Mucosa of rectum (tissue), 2 donors: ENCODE results near the gene ZNF595.
"Not testable (repeated sequence)": the region's sequence is repeated elsewhere in the genome, so short reads cannot be mapped to it uniquely, and the experiment has no call there.

ENCODE experiments used
- H3K27ac ChIP-seq, 2 donors: one replicate each; pipeline ENCODE4 v1.7.0; 2013; ENCODE audit warnings: inconsistent platforms in 2 of 2, low read depth in 2 of 2, low read length in 2 of 2
- H3K27me3 ChIP-seq, 2 donors: one replicate each; pipeline ENCODE4 v1.7.0; 2013; ENCODE audit warnings: low read length in 2 of 2; ENCODE audit not compliant: control insufficient read depth in 2 of 2, insufficient read depth in 2 of 2
- H3K36me3 ChIP-seq, 2 donors: one replicate each; pipeline ENCODE4 v1.7.0; 2013; ENCODE audit warnings: low read length in 2 of 2; ENCODE audit not compliant: control insufficient read depth in 2 of 2, insufficient read depth in 2 of 2
- H3K4me1 ChIP-seq, 2 donors: one replicate each; pipeline ENCODE4 v1.7.0; 2013; ENCODE audit warnings: low read length in 2 of 2, mild to moderate bottlenecking in 1 of 2; ENCODE audit not compliant: control insufficient read depth in 2 of 2, insufficient read depth in 2 of 2
- H3K4me3 ChIP-seq, 2 donors: one replicate each; pipeline ENCODE4 v1.7.0; 2013; ENCODE audit warnings: low read length in 2 of 2
- H3K9ac ChIP-seq, 2 donors: one replicate each; pipeline ENCODE4 v1.7.0; 2013; ENCODE audit warnings: low read length in 2 of 2, low read depth in 1 of 2, mild to moderate bottlenecking in 1 of 2
- H3K9me3 ChIP-seq, 2 donors: one replicate each; pipeline ENCODE4 v1.7.0; 2013; ENCODE audit warnings: low read length in 2 of 2; ENCODE audit not compliant: control insufficient read depth in 2 of 2
- donor health status: healthy.
- donor health status: Normal muscosa, but diverticular disease.

The ZNF595 gene

DNA sequence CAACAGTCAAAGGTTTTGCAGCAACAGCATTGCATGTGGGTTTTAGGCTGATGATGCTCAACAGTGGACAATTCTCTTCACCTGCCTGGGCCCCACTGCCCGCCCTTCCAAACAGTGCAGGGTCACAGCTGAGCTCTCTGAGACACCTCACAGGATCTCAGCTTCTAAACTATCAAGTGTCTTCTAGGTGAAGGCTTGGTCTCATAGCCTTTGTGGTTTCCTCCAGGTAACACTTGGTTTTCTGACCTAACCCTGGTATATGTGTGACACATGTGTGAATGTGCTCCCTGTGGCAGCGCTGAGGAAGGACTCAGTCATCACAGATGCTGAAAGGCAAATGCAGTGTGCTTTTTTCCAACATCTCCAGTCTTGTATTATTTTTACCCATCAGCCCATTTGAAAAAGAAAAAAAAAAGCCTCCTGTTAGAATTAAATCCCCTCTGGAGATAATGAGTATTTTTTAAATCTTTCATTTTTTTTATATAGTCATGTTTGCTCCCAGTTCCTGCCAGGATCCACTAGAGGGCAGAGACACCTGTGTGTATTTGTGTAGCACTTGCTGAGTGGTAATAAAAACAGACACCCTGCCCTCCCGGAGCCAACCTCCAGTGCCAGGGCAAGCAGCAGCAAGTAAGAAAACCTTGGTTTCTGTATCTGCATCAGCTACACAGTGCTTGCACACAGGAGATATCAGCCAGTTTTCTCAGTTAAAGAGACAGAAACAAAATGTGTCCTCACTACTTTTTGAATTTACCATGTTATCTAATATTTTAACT, 24.2 kb upstream of the ZNF595 start:
- H3K4me3 ChIP-seq, H3K27ac ChIP-seq, H3K27me3 ChIP-seq, H3K9ac ChIP-seq, H3K36me3 ChIP-seq, H3K9me3 ChIP-seq, H3K4me1 ChIP-seq: not testable (repeated sequence)

DNA sequence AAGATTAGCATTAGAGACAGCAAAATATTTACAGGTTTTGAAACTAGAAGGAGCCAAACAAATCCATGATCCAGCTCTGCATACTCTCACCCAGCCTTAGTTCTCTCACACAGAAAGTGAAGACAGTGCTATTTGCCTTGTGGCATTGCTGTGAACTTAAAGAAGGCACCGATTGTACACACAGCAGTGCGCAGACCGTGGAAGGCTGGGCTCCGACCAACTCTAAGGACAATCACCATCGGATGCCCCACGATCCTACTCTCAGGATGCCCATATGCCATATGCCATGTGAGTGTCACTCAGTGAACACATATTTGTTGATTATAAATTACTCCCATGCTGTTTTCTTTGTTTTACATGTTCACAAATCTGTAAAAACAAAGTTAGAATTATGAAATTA, 19.8 kb upstream of the ZNF595 start:
- not testable (repeated sequence) for H3K9me3 ChIP-seq, H3K36me3 ChIP-seq, H3K27ac ChIP-seq, H3K9ac ChIP-seq, H3K27me3 ChIP-seq, H3K4me1 ChIP-seq, H3K4me3 ChIP-seq

DNA sequence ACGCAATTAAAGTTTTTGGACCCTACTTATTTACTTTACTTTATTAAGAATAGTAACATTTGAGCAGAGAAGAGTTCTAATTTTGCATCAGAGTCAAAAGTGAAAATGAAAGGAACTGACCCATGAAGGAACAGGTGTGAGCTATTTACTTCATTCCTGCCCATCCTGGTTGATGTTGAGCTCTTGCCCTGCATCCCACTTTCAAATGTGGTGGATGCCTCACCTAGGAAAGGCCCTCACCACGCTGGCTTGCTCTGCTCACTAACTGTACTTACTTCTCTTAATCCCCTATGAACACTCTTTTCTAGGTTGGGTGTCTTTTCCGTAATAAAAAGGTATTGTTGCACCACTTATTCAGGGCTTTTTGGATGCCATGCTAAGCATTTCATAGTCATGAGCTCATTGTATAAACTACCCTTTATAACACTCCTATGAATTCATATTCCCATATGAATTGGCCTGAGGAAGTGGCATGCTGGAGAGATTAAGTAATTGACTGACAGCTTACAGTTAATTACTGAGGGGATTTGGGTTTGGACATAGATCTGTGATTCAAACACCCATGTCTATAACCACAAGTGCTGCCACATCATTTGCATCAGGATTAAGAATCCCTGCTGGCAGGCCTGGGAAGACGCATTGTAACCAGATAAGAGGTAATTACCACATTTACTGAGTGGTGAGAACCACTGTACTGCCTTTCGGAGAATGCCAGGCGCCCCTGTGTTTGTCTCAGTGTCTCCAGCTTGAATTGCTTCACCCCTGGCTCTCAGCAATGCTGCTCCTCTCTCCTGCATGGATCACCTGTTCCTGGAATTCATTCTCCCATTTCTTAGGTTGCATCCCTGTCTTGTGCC, 16.3 kb upstream of the ZNF595 start:
- not testable (repeated sequence) for H3K9ac ChIP-seq, H3K4me1 ChIP-seq, H3K4me3 ChIP-seq, H3K27ac ChIP-seq, H3K36me3 ChIP-seq, H3K9me3 ChIP-seq, H3K27me3 ChIP-seq

DNA sequence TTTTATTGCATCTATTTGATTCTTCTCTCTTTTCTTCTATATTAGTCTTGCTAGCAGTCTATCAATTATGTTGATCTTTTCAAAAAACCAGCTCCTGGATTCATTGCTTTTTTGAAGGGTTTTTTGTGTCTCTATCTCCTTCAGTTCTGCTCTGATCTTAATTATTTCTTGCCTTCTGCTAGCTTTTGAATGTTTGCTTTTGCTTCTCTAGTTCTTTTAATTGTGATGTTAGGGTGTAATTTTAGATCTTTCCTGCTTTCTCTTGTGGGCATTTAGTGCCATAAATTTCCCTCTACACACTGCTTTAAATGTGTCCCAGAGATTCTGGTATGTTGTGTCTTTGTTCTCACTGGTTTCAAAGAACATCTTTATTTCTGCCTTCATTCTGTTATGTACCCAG, 14.9 kb upstream of the ZNF595 start:
- H3K4me3 ChIP-seq, H3K9me3 ChIP-seq, H3K4me1 ChIP-seq, H3K27me3 ChIP-seq, H3K36me3 ChIP-seq, H3K9ac ChIP-seq, H3K27ac ChIP-seq: not testable (repeated sequence)

DNA sequence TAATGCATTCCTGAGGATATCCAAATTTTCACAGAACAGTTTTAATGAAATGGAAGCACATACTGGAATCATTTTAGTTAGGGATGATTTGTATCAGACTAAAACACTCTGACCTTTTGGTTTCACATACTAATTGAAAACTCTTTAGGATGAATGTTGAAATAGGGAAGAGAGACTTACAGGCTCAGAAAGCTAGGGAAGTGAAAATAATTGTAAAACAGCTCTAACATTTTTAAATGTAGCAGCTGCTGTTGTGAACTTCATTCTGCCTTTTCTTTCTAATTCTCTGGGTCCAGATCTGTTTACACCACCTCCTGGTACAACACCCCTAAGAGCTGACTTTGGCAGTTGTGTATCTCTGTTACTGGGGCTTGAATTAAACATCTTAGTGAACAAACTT, 9.7 kb upstream of the ZNF595 start:
- H3K4me3 ChIP-seq, H3K36me3 ChIP-seq, H3K9ac ChIP-seq, H3K9me3 ChIP-seq, H3K27ac ChIP-seq, H3K27me3 ChIP-seq, H3K4me1 ChIP-seq: not testable (repeated sequence)

DNA sequence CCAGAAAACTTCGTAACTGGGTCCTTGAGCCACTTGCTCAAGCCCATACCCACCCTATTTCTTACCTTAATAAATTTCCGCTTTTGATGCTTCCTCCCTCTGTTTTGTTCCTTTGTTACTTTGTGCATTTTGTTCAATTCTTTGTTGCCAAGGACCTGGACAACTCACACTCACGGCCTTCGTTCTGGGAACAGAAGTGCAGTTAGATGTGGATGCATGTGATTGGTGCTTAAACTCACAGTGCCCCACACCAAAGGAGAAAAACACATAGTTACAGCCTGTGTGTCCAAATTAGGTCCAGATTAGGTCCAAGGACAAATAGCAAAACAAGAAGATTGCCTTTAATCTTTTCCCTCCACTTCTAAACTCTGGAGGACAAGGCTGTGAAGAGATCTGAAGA, 1.9 kb upstream of the ZNF595 start:
- H3K36me3 ChIP-seq, H3K9me3 ChIP-seq, H3K27me3 ChIP-seq, H3K27ac ChIP-seq, H3K9ac ChIP-seq, H3K4me3 ChIP-seq, H3K4me1 ChIP-seq: not testable (repeated sequence)

DNA sequence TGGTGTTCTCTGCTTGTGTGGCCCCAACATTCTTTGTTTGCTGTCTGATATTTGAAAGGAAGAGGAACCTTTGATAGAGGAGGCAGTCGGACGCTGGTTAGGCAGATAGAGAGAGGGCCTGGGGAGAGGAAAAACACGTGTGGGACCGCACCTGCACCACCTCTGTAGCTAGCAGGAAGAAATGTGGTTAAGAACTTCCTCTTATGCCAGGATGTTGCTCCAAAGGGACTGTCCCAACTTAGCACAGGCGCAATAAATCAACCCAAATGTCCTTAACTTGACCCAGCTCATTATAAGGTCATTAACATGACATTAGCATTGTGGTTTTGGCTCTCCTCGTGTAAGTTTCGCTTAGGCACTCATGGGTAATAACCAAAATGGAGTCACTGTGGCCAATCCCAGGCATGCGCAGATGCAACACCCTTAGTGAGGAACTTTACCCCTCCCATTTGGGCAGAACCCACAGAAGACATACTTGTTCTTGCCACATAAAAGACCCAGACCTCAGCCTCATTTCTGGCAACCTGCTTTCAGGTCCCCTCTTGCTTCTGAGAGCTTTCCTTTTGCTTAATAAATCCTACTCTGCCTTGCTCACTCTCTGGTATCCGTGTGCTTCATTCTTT, 1.4 kb upstream of the ZNF595 start:
- not testable (repeated sequence) for H3K9ac ChIP-seq, H3K36me3 ChIP-seq, H3K9me3 ChIP-seq, H3K4me1 ChIP-seq, H3K4me3 ChIP-seq, H3K27me3 ChIP-seq, H3K27ac ChIP-seq

DNA sequence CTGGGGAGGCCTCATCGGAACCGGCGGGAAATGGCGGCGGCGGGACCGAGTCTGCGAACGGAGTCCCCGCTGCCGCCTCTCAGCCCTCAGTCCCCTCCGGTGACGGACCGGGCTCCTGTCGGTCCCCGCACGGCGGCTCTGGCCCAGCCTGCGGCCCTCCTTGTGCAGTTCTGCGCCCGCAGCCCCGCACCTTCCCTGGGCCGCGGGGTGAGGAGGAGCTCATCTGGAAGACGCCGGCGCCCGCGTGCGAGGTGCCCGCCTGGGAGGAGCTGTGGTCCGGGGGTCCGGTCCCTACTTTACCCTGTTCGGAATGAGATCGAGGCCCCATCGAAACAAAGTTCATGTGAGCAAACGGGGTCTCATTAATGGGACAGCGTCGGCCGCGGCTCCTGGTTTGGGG, 400 bp downstream of the ZNF595 start:
- H3K36me3 ChIP-seq, H3K9ac ChIP-seq, H3K27me3 ChIP-seq, H3K9me3 ChIP-seq, H3K4me3 ChIP-seq, H3K4me1 ChIP-seq, H3K27ac ChIP-seq: not testable (repeated sequence)

DNA sequence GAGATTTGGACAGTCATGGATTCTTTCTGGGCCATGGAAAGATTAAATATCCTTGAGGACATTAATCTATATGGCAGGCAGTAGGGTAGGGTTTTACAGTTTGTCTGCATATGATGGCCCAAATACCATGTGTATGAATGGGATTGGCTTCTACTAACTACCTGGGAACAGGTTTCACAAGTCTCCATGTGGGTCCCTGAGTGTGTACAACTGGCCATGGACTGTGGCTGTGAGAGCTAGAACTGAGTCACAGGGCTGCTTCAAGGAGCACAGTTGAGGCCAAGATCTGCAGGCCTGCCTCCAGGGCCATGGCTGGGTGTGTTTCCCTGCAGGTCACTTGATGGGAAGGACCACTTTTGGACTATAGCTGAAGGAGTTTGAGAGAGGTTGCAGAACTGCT, 11.6 kb downstream of the ZNF595 start:
- H3K9me3 ChIP-seq = peaks cover 11 to 12% of the 10 kb centered on the region in 2 donors

DNA sequence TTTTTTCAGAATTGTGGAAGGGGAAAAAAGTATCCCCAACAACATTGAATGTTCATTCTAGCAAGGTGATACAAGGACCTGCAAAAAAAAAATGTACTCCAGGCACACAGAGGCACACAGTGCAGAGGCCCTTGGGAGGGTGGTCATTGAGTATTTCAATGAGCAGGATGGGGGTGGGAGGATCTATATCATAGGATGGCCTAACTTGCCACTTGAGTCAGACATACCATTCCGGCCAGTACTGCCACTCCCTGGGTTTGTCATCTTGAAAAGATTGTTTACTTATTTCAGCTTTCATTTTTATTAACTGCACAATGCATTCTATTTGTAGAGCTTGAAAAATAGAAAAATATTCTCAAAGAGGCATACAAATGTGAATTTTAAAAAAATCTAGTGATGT, 18.7 kb downstream of the ZNF595 start:
- Histone ChIP-seq H3K27ac (no peak overlapping the region), H3K9ac (no peak overlapping the region), H3K9me3 (peaks cover 60 to 66% of the 10 kb centered on the region in 2 donors), H3K4me1 (no peaks in the 10 kb centered on the region), H3K27me3 (no peaks in the 10 kb centered on the region), H3K4me3 (no peak overlapping the region), H3K36me3 (peaks cover 43 to 45% of the 10 kb centered on the region in 2 donors)

More for the DNA sequence above, 11.6 kb downstream of the ZNF595 start:
- peaks cover 8 to 10% of the 10 kb centered on the region in 2 donors for H3K36me3 ChIP-seq
- not testable (repeated sequence) for H3K27me3 ChIP-seq, H3K9ac ChIP-seq, H3K4me1 ChIP-seq, H3K4me3 ChIP-seq, H3K27ac ChIP-seq
